Neuronal stem cell (in vitro differentiated cells): Measurements from ENCODE around the gene C11orf71.
A peak's percentile ranks its signal among the peaks of the same experiment; 100 is the strongest.

Experiments used
- DNase-seq: peaks from one replicate; pipeline ENCODE4 v3.0.0-alpha.2; 2013; ENCODE audit warnings: low spot score
- H2AFZ ChIP-seq: one replicate; pipeline ENCODE4 v1.6.1; 2013; ENCODE audit warnings: mild to moderate bottlenecking, low read length, inconsistent platforms
- H2AK5ac ChIP-seq: 2 replicates; pipeline ENCODE4 v1.6.1; 2013; ENCODE audit warnings: low read depth, mild to moderate bottlenecking, inconsistent platforms, low read length, moderate library complexity, mixed read lengths
- H2BK120ac ChIP-seq: 2 replicates; pipeline ENCODE4 v1.6.1; 2013; ENCODE audit warnings: low read depth, mild to moderate bottlenecking, inconsistent platforms, low read length, moderate library complexity, mixed read lengths
- H2BK12ac ChIP-seq: one replicate; pipeline ENCODE4 v1.6.1; 2013; ENCODE audit warnings: low read length, inconsistent platforms
- H2BK15ac ChIP-seq: 2 replicates; pipeline ENCODE4 v1.6.1; 2013; ENCODE audit warnings: mild to moderate bottlenecking, low read length, inconsistent platforms, mixed read lengths
- H2BK5ac ChIP-seq: one replicate; pipeline ENCODE4 v1.6.1; 2013; ENCODE audit warnings: inconsistent platforms, mild to moderate bottlenecking, low read length, moderate library complexity
- H3K14ac ChIP-seq: one replicate; pipeline ENCODE4 v1.6.1; 2013; ENCODE audit warnings: low read length, inconsistent platforms
- H3K18ac ChIP-seq: 2 replicates; pipeline ENCODE4 v1.6.1; 2013; ENCODE audit warnings: low read length, inconsistent platforms
- H3K23ac ChIP-seq: 2 replicates; pipeline ENCODE4 v1.6.1; 2013; ENCODE audit warnings: low read depth, mild to moderate bottlenecking, mixed read lengths, low read length, inconsistent platforms; ENCODE audit not compliant: poor library complexity
- H3K27ac ChIP-seq: replicated peaks from 3 replicates; pipeline ENCODE4 v1.5.1; 2013; ENCODE audit warnings: low read length, inconsistent platforms
- H3K27me3 ChIP-seq, 3 experiments: 2 replicates each; pipeline ENCODE4 v1.6.1; 2013; ENCODE audit warnings: low read length in 3 of 3, mild to moderate bottlenecking in 2 of 3, inconsistent platforms in 1 of 3, low read depth in 1 of 3, mixed read lengths in 1 of 3, moderate library complexity in 1 of 3; ENCODE audit not compliant: control insufficient read depth in 3 of 3, insufficient read depth in 3 of 3
- H3K36me3 ChIP-seq, 2 donors: replicated peaks in 1 of 2; 2 replicates each; pipeline ENCODE4 v1.6.1; 2013; ENCODE audit warnings: low read length in 2 of 2; ENCODE audit not compliant: control insufficient read depth in 2 of 2, insufficient read depth in 2 of 2
- H3K4ac ChIP-seq: 2 replicates; pipeline ENCODE4 v1.6.1; 2013; ENCODE audit warnings: inconsistent platforms, mild to moderate bottlenecking, low read length, moderate library complexity
- H3K4me1 ChIP-seq, 2 donors: 1 replicate in 1 of 2; 2 replicates in 1 of 2; pipeline ENCODE4 v1.6.1; 2013; ENCODE audit warnings: low read length in 2 of 2, low read depth in 1 of 2; ENCODE audit not compliant: control insufficient read depth in 2 of 2, insufficient read depth in 1 of 2
- H3K4me2 ChIP-seq: one replicate; pipeline ENCODE4 v1.6.1; 2013; ENCODE audit warnings: mild to moderate bottlenecking, low read length, inconsistent platforms; ENCODE audit not compliant: insufficient read depth, poor library complexity, severe bottlenecking
- H3K4me3 ChIP-seq, 2 donors: 2 replicates each; pipeline ENCODE4 v1.5.1; 2013; ENCODE audit warnings: low read length in 2 of 2, mild to moderate bottlenecking in 2 of 2, inconsistent platforms in 1 of 2, moderate library complexity in 1 of 2
- H3K79me1 ChIP-seq: one replicate; pipeline ENCODE4 v1.6.1; 2013; ENCODE audit warnings: low read depth, mild to moderate bottlenecking, inconsistent platforms, low read length, moderate library complexity
- H3K9ac ChIP-seq: one replicate; pipeline ENCODE4 v1.6.1; 2013; ENCODE audit warnings: mild to moderate bottlenecking, low read depth, low read length, inconsistent platforms; ENCODE audit not compliant: poor library complexity
- H3K9me3 ChIP-seq, 2 donors: replicated peaks in 1 of 2; 2 replicates each; pipeline versions ENCODE3 to v1.6.1; 2013; ENCODE audit warnings: low read length in 2 of 2, mild to moderate bottlenecking in 2 of 2, inconsistent platforms in 1 of 2, low read depth in 1 of 2, mixed read lengths in 1 of 2, moderate library complexity in 1 of 2; ENCODE audit not compliant: control insufficient read depth in 2 of 2, insufficient read depth in 1 of 2
- H4K8ac ChIP-seq: one replicate; pipeline ENCODE4 v1.6.1; 2013; ENCODE audit warnings: low read depth, mild to moderate bottlenecking, inconsistent platforms, low read length, moderate library complexity
- H4K91ac ChIP-seq: one replicate; pipeline ENCODE4 v1.6.1; 2013; ENCODE audit warnings: low read length, low read depth, mild to moderate bottlenecking, inconsistent platforms; ENCODE audit not compliant: poor library complexity
- WGBS, 2 donors: extraction: QIAGEN DNeasy Blood & Tissue Kit; methylation state at CpG; one replicate each; pipeline ENCODE4 v1.1.7; 2013; ENCODE audit warnings: missing lambda C conversion rate in 2 of 2, mixed read lengths in 1 of 2; ENCODE audit not compliant: insufficient read length in 2 of 2, insufficient replicate concordance in 1 of 2; ENCODE audit errors: extremely low coverage in 2 of 2; 5-methylcytosine and 5-hydroxymethylcytosine counted together

C11orf71 gene

GRCh38 chr11:114413958-114414357 lies 13.6 kb upstream of the C11orf71 start:
- DNase-seq = no peak
- Histone ChIP-seq H3K4me3 (no peak overlapping the region), H3K79me1 (no peaks in the 10 kb centered on the region), H3K36me3 (peaks cover 0 to 40% of the 10 kb centered on the region in 2 donors), H3K23ac (no peak overlapping the region), H2BK15ac (no peak overlapping the region), H2BK12ac (no peak overlapping the region), H4K91ac (no peak overlapping the region), H2AK5ac (no peak overlapping the region), H3K27me3 (no peaks in the 10 kb centered on the region), H4K8ac (no peak overlapping the region), H3K9me3 (peaks cover 0 to 2% of the 10 kb centered on the region in 2 donors), H3K4me1 (peaks cover 0 to 5% of the 10 kb centered on the region in 2 donors), H3K9ac (no peak overlapping the region), H2BK120ac (no peak overlapping the region), H3K4me2 (no peak overlapping the region), H3K27ac (no peak overlapping the region), H3K14ac (no peak overlapping the region), H2BK5ac (no peak overlapping the region), H2AFZ (no peak overlapping the region), H3K18ac (no peak overlapping the region), H3K4ac (no peak overlapping the region)
- whole genome bisulfite sequencing, 2 donors = no CpG with 5 or more reads among the region's 10 CpGs

- Histone ChIP-seq H3K4ac (no peak overlapping the region), H2BK5ac (no peak overlapping the region), H3K9ac (no peak overlapping the region), H3K36me3 (peaks cover 0 to 50% of the 10 kb centered on the region in 2 donors), H4K8ac (no peak overlapping the region), H3K27me3 (no peaks in the 10 kb centered on the region), H4K91ac (no peak overlapping the region), H2AFZ (no peak overlapping the region), H3K79me1 (no peaks in the 10 kb centered on the region), H2BK15ac (no peak overlapping the region), H3K9me3 (peaks cover 0 to 2% of the 10 kb centered on the region in 2 donors), H2BK12ac (no peak overlapping the region), H3K4me2 (no peak overlapping the region), H2AK5ac (no peak overlapping the region), H3K4me3 (no peak overlapping the region), H3K27ac (no peak overlapping the region), H3K14ac (no peak overlapping the region), H3K4me1 (peaks cover 0 to 5% of the 10 kb centered on the region in 2 donors), H3K18ac (no peak overlapping the region), H3K23ac (no peak overlapping the region), H2BK120ac (no peak overlapping the region)
- no CpG with 5 or more reads among the region's 4 CpGs for WGBS, 2 donors
- DNase-seq = no peak
Measured at GRCh38 chr11:114412946-114413345, 12.6 kb upstream of the C11orf71 start.

- Histone ChIP-seq H2BK12ac (no peak overlapping the region), H3K4ac (no peak overlapping the region)
- WGBS, 2 donors = no CpG with 5 or more reads among the region's 4 CpGs
Measured at GRCh38 chr11:114401311-114401710, 1.0 kb upstream of the C11orf71 start.

DNA sequence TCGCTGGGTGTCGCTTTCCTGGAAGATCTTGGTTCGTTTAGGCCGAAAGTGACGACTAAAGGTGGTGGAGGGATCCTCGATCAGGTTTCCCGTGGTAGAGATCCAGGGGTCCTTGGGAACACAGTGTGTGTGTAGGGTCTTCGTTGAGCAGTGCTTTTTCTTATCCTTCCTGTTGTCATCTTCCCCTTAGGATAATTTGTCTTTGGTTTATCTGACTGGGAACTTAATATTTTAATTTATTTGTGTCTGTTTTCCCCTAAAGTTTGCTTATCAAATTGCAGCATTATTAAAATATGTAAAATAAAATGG lies 558 bp upstream of the C11orf71 start:
- Histone ChIP-seq H3K23ac (peak overlapping the region; percentile 76), H2AK5ac (peak overlapping the region; percentile 81), H2BK120ac (peak overlapping the region; percentile 35), H3K79me1 (no peaks in the 10 kb centered on the region), H3K27me3 (no peaks in the 10 kb centered on the region), H2AFZ (peak overlapping the region; percentile 90), H3K4me3 (peak overlapping the region; percentile 85 to 95), H4K91ac (no peak overlapping the region), H3K4ac (no peak overlapping the region), H4K8ac (peak overlapping the region; percentile 43), H3K4me2 (peak overlapping the region; percentile 37), H2BK15ac (no peak overlapping the region), H3K9ac (peak overlapping the region; percentile 97), H3K9me3 (no peaks in the 10 kb centered on the region), H2BK5ac (peak overlapping the region; percentile 97), H3K36me3 (peaks cover 0 to 35% of the 10 kb centered on the region in 2 donors), H3K14ac (no peak overlapping the region), H3K27ac (peak overlapping the region; percentile 89), H2BK12ac (no peak overlapping the region), H3K18ac (peak overlapping the region; percentile 84), H3K4me1 (peaks cover 2 to 4% of the 10 kb centered on the region in 2 donors)
- no CpG with 5 or more reads among the region's 8 CpGs for WGBS, 2 donors
- no peak for DNase-seq

More at GRCh38 chr11:114401311-114401710, 1.0 kb upstream of the C11orf71 start:
- Histone ChIP-seq H3K4me2 (no peak overlapping the region), H3K27ac (no peak overlapping the region), H2AFZ (no peak overlapping the region), H3K27me3 (no peaks in the 10 kb centered on the region), H3K18ac (no peak overlapping the region), H4K8ac (no peak overlapping the region), H3K36me3 (peaks cover 0 to 39% of the 10 kb centered on the region in 2 donors), H3K23ac (no peak overlapping the region), H2BK5ac (no peak overlapping the region), H4K91ac (no peak overlapping the region), H3K14ac (no peak overlapping the region), H3K79me1 (no peaks in the 10 kb centered on the region), H3K4me3 (peak overlapping the region; percentile 22 to 85), H2BK120ac (no peak overlapping the region), H2BK15ac (no peak overlapping the region), H2AK5ac (no peak overlapping the region), H3K9me3 (no peaks in the 10 kb centered on the region), H3K4me1 (peaks cover 2 to 4% of the 10 kb centered on the region in 2 donors), H3K9ac (no peak overlapping the region)
- DNase-seq = no peak
